Stomach smooth muscle (tissue), 2 donors: ENCODE results near the gene GPC5.

Source experiments
- H3K27ac ChIP-seq: one replicate; pipeline ENCODE4 v1.7.0; 2013; ENCODE audit warnings: mild to moderate bottlenecking, low read length, inconsistent platforms
- H3K27me3 ChIP-seq, 2 donors: one replicate each; pipeline ENCODE4 v1.7.0; 2013; ENCODE audit warnings: low read length in 2 of 2; ENCODE audit not compliant: insufficient read depth in 2 of 2, control insufficient read depth in 1 of 2
- H3K36me3 ChIP-seq, 2 donors: one replicate each; pipeline ENCODE4 v1.7.0; 2013; ENCODE audit warnings: low read length in 2 of 2; ENCODE audit not compliant: control insufficient read depth in 2 of 2, insufficient read depth in 2 of 2
- H3K4me1 ChIP-seq: one replicate; pipeline ENCODE4 v1.7.0; 2013; ENCODE audit warnings: low read length; ENCODE audit not compliant: control insufficient read depth, insufficient read depth
- H3K4me3 ChIP-seq, 2 donors: one replicate each; pipeline ENCODE4 v1.7.0; 2013; ENCODE audit warnings: low read length in 2 of 2
- H3K9ac ChIP-seq, 2 donors: one replicate each; pipeline ENCODE4 v1.7.0; 2013; ENCODE audit warnings: low read length in 2 of 2, mild to moderate bottlenecking in 1 of 2
- H3K9me3 ChIP-seq, 2 donors: one replicate each; pipeline ENCODE4 v1.7.0; 2013; ENCODE audit warnings: low read length in 2 of 2; ENCODE audit not compliant: control insufficient read depth in 2 of 2
- donor health status: healthy.
- donor health status: Pancreatic carcinoma.

The GPC5 gene

DNA sequence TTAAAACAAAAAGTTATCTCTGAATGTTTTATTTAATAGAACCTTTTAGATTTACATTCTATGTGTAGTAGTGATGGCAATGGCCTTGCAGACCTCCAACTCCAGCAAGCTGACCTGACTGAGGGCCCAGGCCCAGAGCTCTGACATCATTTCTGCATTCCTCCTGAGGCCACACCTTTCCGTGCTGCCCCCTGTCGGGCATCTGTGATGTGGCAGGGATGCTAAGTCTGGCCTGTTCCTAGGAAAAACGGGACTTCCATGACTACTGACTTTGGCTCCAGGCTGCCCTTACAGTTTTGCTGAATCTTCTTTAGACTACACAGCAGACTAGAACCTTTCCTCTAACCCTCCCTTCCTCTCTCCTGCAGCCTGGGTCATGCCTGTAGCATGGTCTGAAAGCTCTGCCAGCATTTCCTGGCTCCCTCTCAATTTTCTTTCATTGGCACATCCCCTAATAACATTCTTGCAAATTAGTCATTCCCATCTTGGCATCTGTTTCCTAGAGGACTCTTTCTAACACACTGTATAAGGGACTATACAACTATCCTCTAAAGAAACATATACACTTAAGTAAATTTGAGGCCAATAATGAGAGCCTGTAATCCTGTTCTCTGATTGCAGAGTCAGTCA, 249.1 kb downstream of the GPC5 start:
- H3K27me3 ChIP-seq, result no peaks in the 10 kb centered on the region
- no peak overlapping the region for H3K9ac ChIP-seq
- H3K27ac ChIP-seq, result no peak overlapping the region
- no peaks in the 10 kb centered on the region for H3K9me3 ChIP-seq
- no peak overlapping the region for H3K4me3 ChIP-seq
- no peaks in the 10 kb centered on the region for H3K36me3 ChIP-seq
- H3K4me1 ChIP-seq, result no peaks in the 10 kb centered on the region

DNA sequence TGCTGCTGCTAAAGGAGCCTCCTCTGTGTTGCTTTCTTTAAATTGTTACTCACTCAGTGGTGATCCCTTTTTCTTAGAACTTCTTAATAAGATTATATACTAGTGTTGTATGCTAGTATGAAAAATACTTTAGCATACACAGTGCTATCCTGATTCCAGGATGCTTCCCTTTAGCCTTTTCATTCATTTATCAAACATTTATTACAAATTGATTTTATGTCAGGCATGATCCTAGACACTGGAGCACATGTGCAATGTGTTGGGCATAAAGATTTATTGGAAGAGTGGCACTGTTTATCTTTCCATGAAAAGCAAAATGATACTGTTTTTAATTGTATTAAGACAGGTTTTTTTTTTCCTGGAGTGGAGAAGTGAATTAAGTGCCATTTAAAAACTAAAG, 249.6 kb downstream of the GPC5 start:
- Histone ChIP-seq H3K36me3 (no peaks in the 10 kb centered on the region), H3K4me3 (no peak overlapping the region), H3K4me1 (no peaks in the 10 kb centered on the region), H3K9ac (no peak overlapping the region), H3K27ac (no peak overlapping the region), H3K9me3 (no peaks in the 10 kb centered on the region), H3K27me3 (no peaks in the 10 kb centered on the region)

- H3K9ac ChIP-seq, result no peak overlapping the region
- H3K36me3 ChIP-seq, result no peaks in the 10 kb centered on the region
- no peaks in the 10 kb centered on the region for H3K27me3 ChIP-seq
- no peaks in the 10 kb centered on the region for H3K9me3 ChIP-seq
- no peak overlapping the region for H3K4me3 ChIP-seq
- H3K27ac ChIP-seq, result no peak overlapping the region
- no peaks in the 10 kb centered on the region for H3K4me1 ChIP-seq
Measured at GRCh38 chr13:91649456-91649855, 251.0 kb downstream of the GPC5 start.

DNA sequence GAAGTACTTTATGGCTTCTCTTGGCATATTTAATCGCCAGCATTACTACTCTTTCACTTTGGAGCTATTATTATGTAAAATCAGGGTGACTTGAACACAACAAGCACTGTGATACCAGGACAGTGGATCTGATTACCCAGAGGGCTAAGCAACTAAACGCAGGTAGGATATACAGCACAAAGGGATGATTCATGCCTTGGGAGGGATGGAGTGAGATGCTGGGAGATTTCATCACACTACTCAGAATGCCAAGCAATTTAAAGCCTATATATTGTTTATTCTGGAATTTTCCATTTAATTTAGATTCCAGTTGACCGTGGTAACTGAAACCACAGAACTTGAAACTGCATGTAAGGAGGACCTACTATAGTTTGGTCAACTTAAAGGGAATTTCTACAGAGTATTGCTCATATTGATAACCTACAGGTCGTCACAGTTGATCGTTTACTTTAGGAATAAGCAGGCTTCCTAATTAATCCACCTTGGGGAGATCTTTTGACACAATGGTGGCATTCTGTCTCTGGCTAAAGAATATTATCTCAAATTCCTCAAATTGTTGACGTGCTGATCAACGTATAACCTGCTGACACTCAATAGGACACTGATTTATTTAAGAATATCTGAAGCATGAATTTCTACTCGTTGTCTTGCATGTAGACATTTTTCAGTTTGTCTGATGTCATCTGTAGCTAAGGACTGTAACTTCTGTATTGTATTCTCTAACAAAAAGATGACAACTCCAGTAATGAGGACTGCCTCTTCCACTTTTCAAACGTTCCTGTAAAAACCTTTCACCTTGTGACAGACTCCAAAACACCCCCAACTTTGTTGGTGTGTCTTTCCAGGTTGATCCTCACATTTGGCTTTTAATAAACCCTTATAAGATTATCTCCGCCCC, 254.2 kb downstream of the GPC5 start:
- H3K4me3 ChIP-seq, result no peak overlapping the region
- H3K4me1 ChIP-seq, result no peaks in the 10 kb centered on the region
- no peaks in the 10 kb centered on the region for H3K9me3 ChIP-seq
- H3K36me3 ChIP-seq, result no peaks in the 10 kb centered on the region
- no peak overlapping the region for H3K9ac ChIP-seq
- H3K27ac ChIP-seq, result no peak overlapping the region
- no peaks in the 10 kb centered on the region for H3K27me3 ChIP-seq

- no peaks in the 10 kb centered on the region for H3K4me1 ChIP-seq
- no peaks in the 10 kb centered on the region for H3K27me3 ChIP-seq
- no peaks in the 10 kb centered on the region for H3K36me3 ChIP-seq
- H3K9me3 ChIP-seq, result no peaks in the 10 kb centered on the region
- no peak overlapping the region for H3K27ac ChIP-seq
- no peak overlapping the region for H3K4me3 ChIP-seq
- no peak overlapping the region for H3K9ac ChIP-seq
Measured at GRCh38 chr13:91655731-91656130, 257.3 kb downstream of the GPC5 start.

- Histone ChIP-seq H3K9ac (no peak overlapping the region), H3K27ac (no peak overlapping the region), H3K4me3 (no peak overlapping the region), H3K27me3 (no peaks in the 10 kb centered on the region), H3K4me1 (no peaks in the 10 kb centered on the region), H3K36me3 (no peaks in the 10 kb centered on the region), H3K9me3 (no peaks in the 10 kb centered on the region)
Measured at GRCh38 chr13:91657283-91657682, 258.9 kb downstream of the GPC5 start.

- Histone ChIP-seq H3K27me3 (no peaks in the 10 kb centered on the region), H3K9me3 (no peaks in the 10 kb centered on the region), H3K36me3 (no peaks in the 10 kb centered on the region), H3K27ac (no peak overlapping the region), H3K9ac (no peak overlapping the region), H3K4me1 (no peaks in the 10 kb centered on the region), H3K4me3 (no peak overlapping the region)
Measured at GRCh38 chr13:91659256-91660075, 261.0 kb downstream of the GPC5 start.

GRCh38 chr13:91660076-91660415, 261.6 kb downstream of the GPC5 start:
- Histone ChIP-seq H3K9me3 (no peaks in the 10 kb centered on the region), H3K4me1 (no peaks in the 10 kb centered on the region), H3K4me3 (no peak overlapping the region), H3K27me3 (no peaks in the 10 kb centered on the region), H3K36me3 (no peaks in the 10 kb centered on the region), H3K9ac (no peak overlapping the region), H3K27ac (no peak overlapping the region)

- Histone ChIP-seq H3K36me3 (no peaks in the 10 kb centered on the region), H3K4me3 (no peak overlapping the region), H3K9me3 (no peaks in the 10 kb centered on the region), H3K27me3 (no peaks in the 10 kb centered on the region), H3K4me1 (no peaks in the 10 kb centered on the region), H3K9ac (no peak overlapping the region), H3K27ac (no peak overlapping the region)
Measured at GRCh38 chr13:91661692-91662490, 263.5 kb downstream of the GPC5 start.

DNA sequence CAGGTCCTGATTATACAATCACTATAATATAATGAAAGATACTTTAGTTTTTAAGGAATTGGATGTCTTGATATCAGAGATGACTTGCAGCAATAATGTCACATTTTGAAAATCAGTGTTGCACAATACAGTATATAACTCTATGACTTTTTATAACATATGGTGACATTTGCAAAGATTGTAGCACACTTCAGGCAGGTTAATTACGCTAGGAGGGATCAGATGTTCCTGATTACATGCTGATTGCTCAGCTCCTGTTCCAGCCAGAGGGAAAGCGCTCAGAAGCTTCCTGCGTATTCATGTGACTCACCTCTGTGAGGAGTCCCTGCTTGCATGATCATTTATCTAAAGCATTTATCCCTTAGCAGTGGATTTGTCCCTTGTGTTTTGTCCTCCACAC, 265.6 kb downstream of the GPC5 start:
- Histone ChIP-seq H3K27me3 (no peaks in the 10 kb centered on the region), H3K4me1 (no peaks in the 10 kb centered on the region), H3K9ac (no peak overlapping the region), H3K9me3 (no peaks in the 10 kb centered on the region), H3K36me3 (no peaks in the 10 kb centered on the region), H3K27ac (no peak overlapping the region), H3K4me3 (no peak overlapping the region)
